Measurements from ENCODE around the gene ZGRF1. TPM values are rescaled to one million over a fixed set of nuclear protein-coding genes. Genes with fewer than 3 reads are reported as not detected.

ZGRF1 gene
- total and polyA plus RNA-seq, 2 experiments from 2014 or later: 3.9 to 10.4 TPM

DNA sequence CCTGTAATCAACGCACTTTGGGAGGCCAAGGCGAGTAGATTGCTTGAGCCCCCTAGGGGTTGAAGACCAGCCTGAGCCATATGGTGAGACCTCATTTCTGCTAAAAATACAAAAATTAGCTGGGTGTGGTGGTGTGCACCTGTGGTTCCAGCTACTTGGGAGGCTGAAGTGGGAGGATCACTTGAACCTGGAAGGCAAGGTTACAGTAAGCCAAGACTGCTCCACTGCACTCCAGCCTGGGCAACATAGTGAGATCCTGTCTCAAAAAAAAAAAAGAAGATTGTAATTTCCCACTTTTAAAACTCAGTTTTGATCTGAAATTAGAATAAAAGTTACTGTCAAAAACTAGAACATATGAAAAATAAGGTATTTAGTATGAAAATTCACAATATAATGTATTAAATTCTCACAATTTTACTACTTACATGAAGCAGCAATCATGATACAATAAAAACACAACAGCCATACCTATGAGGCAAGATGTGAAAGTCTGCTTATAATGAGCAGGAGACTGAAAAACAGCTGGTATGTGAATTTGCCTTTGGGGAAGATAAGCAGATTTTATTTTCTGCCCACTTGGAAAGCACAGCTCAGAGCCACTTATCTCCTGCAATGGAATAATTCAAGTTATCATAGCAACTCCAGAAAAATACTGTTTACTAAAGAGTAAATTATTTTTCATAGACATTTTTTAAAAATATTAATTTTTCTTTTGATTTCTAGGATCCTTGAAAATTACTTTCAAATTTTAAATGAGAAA lies 50.6 kb downstream of the ZGRF1 start:
- no peak for DNase-seq (ENCODE audit: low read depth in 1 of 2, low spot score in 1 of 2)
- Histone ChIP-seq H3K36me3 (peaks cover 7% of the 10 kb centered on the region), H3K4me1 (ENCODE audit: low read depth) (peaks cover 17% of the 10 kb centered on the region), H3K9me3 (ENCODE audit: low read depth) (no peaks in the 10 kb centered on the region), H3K27ac (no peak overlapping the region), H3K27me3 (no peaks in the 10 kb centered on the region), H3K4me3 (no peak overlapping the region)
- TF ChIP-seq, protein P1, sequence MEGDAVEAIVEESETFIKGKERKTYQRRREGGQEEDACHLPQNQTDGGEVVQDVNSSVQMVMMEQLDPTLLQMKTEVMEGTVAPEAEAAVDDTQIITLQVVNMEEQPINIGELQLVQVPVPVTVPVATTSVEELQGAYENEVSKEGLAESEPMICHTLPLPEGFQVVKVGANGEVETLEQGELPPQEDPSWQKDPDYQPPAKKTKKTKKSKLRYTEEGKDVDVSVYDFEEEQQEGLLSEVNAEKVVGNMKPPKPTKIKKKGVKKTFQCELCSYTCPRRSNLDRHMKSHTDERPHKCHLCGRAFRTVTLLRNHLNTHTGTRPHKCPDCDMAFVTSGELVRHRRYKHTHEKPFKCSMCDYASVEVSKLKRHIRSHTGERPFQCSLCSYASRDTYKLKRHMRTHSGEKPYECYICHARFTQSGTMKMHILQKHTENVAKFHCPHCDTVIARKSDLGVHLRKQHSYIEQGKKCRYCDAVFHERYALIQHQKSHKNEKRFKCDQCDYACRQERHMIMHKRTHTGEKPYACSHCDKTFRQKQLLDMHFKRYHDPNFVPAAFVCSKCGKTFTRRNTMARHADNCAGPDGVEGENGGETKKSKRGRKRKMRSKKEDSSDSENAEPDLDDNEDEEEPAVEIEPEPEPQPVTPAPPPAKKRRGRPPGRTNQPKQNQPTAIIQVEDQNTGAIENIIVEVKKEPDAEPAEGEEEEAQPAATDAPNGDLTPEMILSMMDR (IDR thresholded peaks at IDR 0.05; ENCODE audit: low read depth, low read length): no peak

DNA sequence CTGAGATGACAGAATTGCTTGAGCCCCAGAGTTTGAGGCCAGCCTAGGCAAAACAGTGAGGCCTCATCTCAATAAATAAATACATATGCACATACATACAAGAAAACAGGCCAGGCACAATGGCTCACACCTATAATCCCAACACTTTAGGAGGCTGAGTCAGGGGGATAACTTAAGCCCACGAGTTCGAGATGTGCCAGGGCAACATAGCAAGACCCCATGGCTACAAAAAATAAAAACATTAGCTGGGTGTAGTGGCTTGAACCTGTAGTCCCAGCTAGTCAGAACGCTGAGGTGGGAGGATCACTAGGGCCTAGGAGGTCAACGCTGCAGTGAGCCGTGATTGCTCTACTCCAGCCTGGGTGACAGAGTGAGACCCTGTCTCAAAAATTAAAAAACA lies 69.2 kb downstream of the ZGRF1 start:
- H3K36me3 ChIP-seq: no peaks in the 10 kb centered on the region
- no peaks in the 10 kb centered on the region for H3K9me3 ChIP-seq (ENCODE audit: low read depth)
- H3K27ac ChIP-seq: no peak overlapping the region
- DNase-seq (ENCODE audit: low read depth in 1 of 2, low spot score in 1 of 2): no peak
- no peaks in the 10 kb centered on the region for H3K4me1 ChIP-seq (ENCODE audit: low read depth)
- TF ChIP-seq, protein P1 (IDR thresholded peaks at IDR 0.05; ENCODE audit: low read depth, low read length): no peak
- H3K4me3 ChIP-seq: no peak overlapping the region
- H3K27me3 ChIP-seq: no peaks in the 10 kb centered on the region

DNA sequence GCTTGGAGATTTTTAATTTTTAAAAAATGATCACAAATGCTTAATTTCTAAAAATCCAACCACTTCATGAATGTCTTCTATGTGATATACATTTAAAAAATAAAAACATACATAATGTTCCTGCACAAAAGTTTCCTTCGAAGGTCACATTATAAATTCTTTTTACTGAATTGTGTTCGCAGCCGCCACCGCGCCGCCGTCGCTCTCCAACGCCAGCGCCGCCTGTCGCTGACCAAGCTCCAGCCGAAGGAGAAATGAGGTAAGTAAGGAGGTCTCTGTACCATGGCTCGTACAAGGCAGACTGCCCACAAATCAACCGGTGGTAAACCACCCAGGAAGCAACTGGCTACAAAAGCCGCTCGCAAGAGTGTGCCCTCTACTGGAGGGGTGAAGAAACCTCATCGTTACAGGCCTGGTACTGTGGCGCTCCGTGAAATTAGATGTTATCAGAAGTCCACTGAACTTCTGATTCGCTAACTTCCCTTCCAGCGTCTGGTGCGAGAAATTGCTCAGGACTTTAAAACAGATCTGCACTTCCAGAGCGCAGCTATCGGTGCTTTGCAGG lies 71.9 kb downstream of the ZGRF1 start:
- TF ChIP-seq, protein P1 (IDR thresholded peaks at IDR 0.05; ENCODE audit: low read depth, low read length): no peak
- H3K4me1 ChIP-seq (ENCODE audit: low read depth): no peaks in the 10 kb centered on the region
- no peaks in the 10 kb centered on the region for H3K27me3 ChIP-seq
- no peaks in the 10 kb centered on the region for H3K9me3 ChIP-seq (ENCODE audit: low read depth)
- H3K27ac ChIP-seq: no peak overlapping the region
- no peak for DNase-seq (ENCODE audit: low read depth in 1 of 2, low spot score in 1 of 2)
- H3K36me3 ChIP-seq: no peaks in the 10 kb centered on the region
- H3K4me3 ChIP-seq: no peak overlapping the region

DNA sequence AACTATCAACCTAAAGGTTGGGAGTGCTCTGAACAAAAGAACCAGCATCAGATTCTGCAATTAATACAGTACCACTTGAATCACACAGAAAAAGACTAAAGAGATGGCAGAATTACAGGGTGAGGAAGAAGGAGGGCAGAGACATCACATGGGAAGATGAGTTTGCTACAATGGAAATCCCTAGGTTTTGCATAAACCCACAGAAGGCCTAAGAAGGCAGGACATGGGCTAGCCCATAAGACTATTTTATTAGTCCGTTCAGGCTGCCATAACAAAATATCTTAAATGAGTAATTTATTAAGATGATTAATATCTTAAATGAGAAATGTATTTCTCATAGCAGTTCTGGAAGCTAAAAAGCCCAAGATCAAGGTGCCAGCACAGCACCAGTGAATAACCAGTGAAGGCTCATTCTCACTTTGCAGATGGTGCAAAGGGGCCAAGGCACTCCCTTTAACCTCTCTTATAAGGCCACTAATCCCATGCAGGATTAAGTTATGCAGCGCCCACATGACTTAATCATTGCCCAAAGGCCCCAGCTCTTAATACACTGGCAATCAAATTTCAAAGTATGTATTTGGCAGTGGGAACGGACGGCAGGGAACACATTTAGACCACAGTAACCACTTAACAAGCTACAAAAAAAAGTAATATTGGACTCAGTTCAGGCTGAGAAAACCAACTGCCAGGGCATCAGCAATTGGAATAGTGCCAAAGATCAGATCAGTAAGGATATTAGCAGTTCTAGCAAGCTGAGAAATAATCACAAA lies 73.1 kb downstream of the ZGRF1 start:
- no peaks in the 10 kb centered on the region for H3K9me3 ChIP-seq (ENCODE audit: low read depth)
- H3K36me3 ChIP-seq: no peaks in the 10 kb centered on the region

DNA sequence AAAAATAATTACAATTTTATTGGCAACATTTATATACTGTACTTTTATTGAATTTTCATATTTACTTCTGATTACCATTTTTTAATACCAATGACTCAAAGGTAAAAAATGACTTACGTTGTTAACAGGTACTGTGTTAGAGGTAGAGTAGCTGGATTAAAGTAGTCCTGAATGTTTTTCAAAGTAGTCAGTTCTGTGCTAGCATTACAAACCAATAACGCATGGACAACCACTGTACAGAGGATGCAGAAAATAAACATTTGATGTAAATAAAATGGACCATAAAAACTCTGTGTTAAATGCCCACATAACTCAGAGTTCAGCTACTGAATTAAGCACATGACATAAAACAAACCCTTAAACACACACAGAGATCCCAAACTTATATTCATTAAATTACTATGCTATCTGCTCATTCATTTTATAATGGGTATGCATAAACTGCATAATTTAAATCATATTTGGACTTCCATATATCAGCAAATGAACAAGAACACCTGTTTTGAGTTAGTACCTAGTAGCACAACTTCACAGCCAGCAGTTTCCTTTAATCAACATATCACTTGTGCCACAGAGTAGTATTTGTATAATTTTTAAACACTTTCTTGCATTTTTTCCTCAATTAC lies 74.3 kb downstream of the ZGRF1 start:
- no peak for DNase-seq (ENCODE audit: low read depth in 1 of 2, low spot score in 1 of 2)
- H3K4me1 ChIP-seq (ENCODE audit: low read depth): no peaks in the 10 kb centered on the region
- H3K27ac ChIP-seq: no peak overlapping the region

More for the DNA sequence above, 73.1 kb downstream of the ZGRF1 start:
- H3K4me1 ChIP-seq (ENCODE audit: low read depth): no peaks in the 10 kb centered on the region
- H3K27me3 ChIP-seq: no peaks in the 10 kb centered on the region
- no peak overlapping the region for H3K27ac ChIP-seq
- H3K4me3 ChIP-seq: no peak overlapping the region
- no peak for DNase-seq (ENCODE audit: low read depth in 1 of 2, low spot score in 1 of 2)
- TF ChIP-seq, protein P1 (IDR thresholded peaks at IDR 0.05; ENCODE audit: low read depth, low read length): no peak

More for the DNA sequence above, 74.3 kb downstream of the ZGRF1 start:
- no peaks in the 10 kb centered on the region for H3K9me3 ChIP-seq (ENCODE audit: low read depth)
- no peaks in the 10 kb centered on the region for H3K27me3 ChIP-seq
- no peak overlapping the region for H3K4me3 ChIP-seq
- H3K36me3 ChIP-seq: no peaks in the 10 kb centered on the region
- TF ChIP-seq, protein P1 (IDR thresholded peaks at IDR 0.05; ENCODE audit: low read depth, low read length): no peak
